Cardiac septum (tissue), 1 donor: ENCODE data around the gene CDHR2. TPM values are rescaled to one million over a fixed set of nuclear protein-coding genes. Genes with fewer than 3 reads are reported as not detected.

ENCODE experiments used
- DNase-seq: peaks from one replicate; pipeline ENCODE4 v3.0.0-alpha.2; 2020; ENCODE audit warnings: low spot score
- intact Hi-C: fragments of 100-400 bp; cut with DNase I; formaldehyde crosslinking; loops from one replicate; pipeline ENCODE4 v1.14.0; 2022
- total RNA-seq: library from RNA; stranded (reverse); fragmentation: NEBNext Ultra II Directional; extraction: Animal tissue kit (Norgen Biotek cat#: 25700); gene quantifications from one replicate; pipeline ENCODE4 v1.2.1, GENCODE V29; 2021
- donor health status: DM: no; HTN: no; CAD: no.

CDHR2 gene
- total RNA-seq, 1 donor from 2014 or later: 0.51 TPM

- DNase-seq: no peak
- intact Hi-C loops: no loop called here
These were observed 59.1 kb downstream of the CDHR2 start for GRCh38 chr5:176608142-176608705.

- DNase-seq: no peak
- intact Hi-C loops: no loop called here
These were observed 60.0 kb downstream of the CDHR2 start for GRCh38 chr5:176608937-176609723.

GRCh38 chr5:176609724-176610434 is 60.7 kb downstream of the CDHR2 start, which contains the start of gene GPRIN1:
Gene GPRIN1, minus strand, starts transcription at chr5:176610156. Its CDS starts 10,322 bp downstream, at chr5:176599834.
- no peak for DNase-seq
- intact Hi-C loops: no loop called here

GRCh38 chr5:176610435-176610773 is 61.3 kb downstream of the CDHR2 start:
- intact Hi-C loops: no loop called here
- no peak for DNase-seq

GRCh38 chr5:176611435-176611834 is 62.3 kb downstream of the CDHR2 start:
- DNase-seq: no peak
- intact Hi-C loops: no loop called here

- intact Hi-C loops: no loop called here
- no peak for DNase-seq
These were observed 62.9 kb downstream of the CDHR2 start for GRCh38 chr5:176612008-176612407.

GRCh38 chr5:176612855-176613254 is 63.7 kb downstream of the CDHR2 start:
- intact Hi-C loops: no loop called here
- DNase-seq: no peak

GRCh38 chr5:176614805-176615478 is 65.8 kb downstream of the CDHR2 start:
- DNase-seq: no peak
- intact Hi-C loops: no loop called here

GRCh38 chr5:176616511-176616910 is 67.4 kb downstream of the CDHR2 start:
- intact Hi-C loops: no loop called here
- no peak for DNase-seq

- DNase-seq: no peak
- intact Hi-C loops: no loop called here
These were observed 69.6 kb downstream of the CDHR2 start for GRCh38 chr5:176618783-176619182.

GRCh38 chr5:176619203-176619568 is 70.0 kb downstream of the CDHR2 start:
- intact Hi-C loops: no loop called here
- DNase-seq: no peak

- DNase-seq: no peak
- intact Hi-C loops: no loop called here
These were observed 70.6 kb downstream of the CDHR2 start for GRCh38 chr5:176619569-176620332.

- intact Hi-C loops: no loop called here
- no peak for DNase-seq
These were observed 71.3 kb downstream of the CDHR2 start for GRCh38 chr5:176620333-176620981.

GRCh38 chr5:176621661-176622079 is 72.5 kb downstream of the CDHR2 start:
- DNase-seq: no peak
- intact Hi-C loops: no loop called here

GRCh38 chr5:176624142-176624541 is 75.0 kb downstream of the CDHR2 start:
- intact Hi-C loops: no loop called here
- DNase-seq: no peak

- DNase-seq: no peak
- intact Hi-C loops: no loop called here
These were observed 75.8 kb downstream of the CDHR2 start for GRCh38 chr5:176624938-176625337.

- intact Hi-C loops: no loop called here
- DNase-seq: no peak
These were observed 76.4 kb downstream of the CDHR2 start for GRCh38 chr5:176625512-176625911.

- DNase-seq: no peak
- intact Hi-C loops: no loop called here
These were observed 77.1 kb downstream of the CDHR2 start for GRCh38 chr5:176625966-176626875.
